Tibial artery (tissue), 4 donors: ENCODE data around the gene BCAR1.

Source experiments
- DNase-seq, 2 donors: peaks; one replicate each; pipeline ENCODE4 v3.0.0-alpha.2; 2019
- H3K27ac ChIP-seq, 2 donors: fragments of 200-600 bp; sonication (generic) in 1 of 2; 1 replicate in 1 of 2; 2 replicates in 1 of 2; pipeline ENCODE4 v1.5.1; 2018 to 2019; ENCODE audit warnings: mild to moderate bottlenecking in 1 of 2
- H3K27me3 ChIP-seq, 2 donors: fragments of 200-600 bp; sonication (generic) in 1 of 2; one replicate each; pipeline versions ENCODE4 v1.5.1 to v1.6.0; 2016 to 2019
- H3K36me3 ChIP-seq, 3 donors: fragments of 200-600 bp; sonication (generic) in 2 of 3; one replicate each; pipeline ENCODE4 v1.5.1; 2016 to 2019; ENCODE audit warnings: mild to moderate bottlenecking in 2 of 3
- H3K4me1 ChIP-seq, 4 donors: fragments of 200-600 bp; sonication (generic) in 2 of 4; 1 replicate in 3 of 4; 2 replicates in 1 of 4; pipeline ENCODE4 v1.5.1; 2016 to 2019
- H3K4me3 ChIP-seq, 2 donors: fragments of 200-600 bp; sonication (generic) in 1 of 2; 1 replicate in 1 of 2; 2 replicates in 1 of 2; pipeline ENCODE4 v1.5.1; 2018 to 2019; ENCODE audit warnings: mild to moderate bottlenecking in 2 of 2
- H3K9me3 ChIP-seq, 3 donors: fragments of 200-600 bp; sonication (generic) in 1 of 3; one replicate each; pipeline ENCODE4 v1.5.1; 2016 to 2019
- CTCF ChIP-seq, 2 experiments: fragments of 200-600 bp in 1 of 2; fragments of 450-650 bp in 1 of 2; IDR thresholded peaks; one replicate each; pipeline ENCODE4 v1.5.1; 2017 to 2019; ENCODE audit warnings: antibody characterized with exemption in 2 of 2, mild to moderate bottlenecking in 1 of 2, moderate library complexity in 1 of 2
- intact Hi-C: fragments of 100-400 bp; cut with DNase I; formaldehyde crosslinking; loops from one replicate; pipeline ENCODE4 v1.15.0; 2023; ENCODE audit warnings: low total_unique reads

BCAR1 gene

GRCh38 chr16:75293173-75293572, 41.7 kb upstream of the BCAR1 start:
- H3K27ac ChIP-seq = no peak overlapping the region

GRCh38 chr16:75292691-75293090, 41.3 kb upstream of the BCAR1 start:
- Histone ChIP-seq H3K9me3 (no peaks in the 10 kb centered on the region), H3K4me3 (no peak overlapping the region), H3K36me3 (peaks cover 32 to 60% (median 56%) of the 10 kb centered on the region in 3 donors), H3K27ac (no peak overlapping the region), H3K4me1 (no peaks in the 10 kb centered on the region), H3K27me3 (no peaks in the 10 kb centered on the region)
- no peak for DNase-seq
- no peak for TF ChIP-seq CTCF (IDR thresholded peaks at IDR 0.05)
- intact Hi-C loops = no loop called here

More at GRCh38 chr16:75293173-75293572, 41.7 kb upstream of the BCAR1 start:
- Histone ChIP-seq H3K4me3 (no peak overlapping the region), H3K4me1 (no peaks in the 10 kb centered on the region), H3K9me3 (no peaks in the 10 kb centered on the region), H3K27me3 (no peaks in the 10 kb centered on the region), H3K36me3 (peaks cover 32 to 60% (median 58%) of the 10 kb centered on the region in 3 donors)
- DNase-seq = no peak
- intact Hi-C loops = no loop called here
- TF ChIP-seq CTCF (IDR thresholded peaks at IDR 0.05) = no peak

- Histone ChIP-seq H3K36me3 (peaks cover 32 to 47% (median 42%) of the 10 kb centered on the region in 3 donors), H3K27ac (no peak overlapping the region), H3K4me3 (no peak overlapping the region), H3K4me1 (no peaks in the 10 kb centered on the region), H3K27me3 (no peaks in the 10 kb centered on the region), H3K9me3 (no peaks in the 10 kb centered on the region)
- no peak for DNase-seq
- no peak for TF ChIP-seq CTCF (IDR thresholded peaks at IDR 0.05)
- intact Hi-C loops = no loop called here
These were observed 37.8 kb upstream of the BCAR1 start for GRCh38 chr16:75289189-75289588.

GRCh38 chr16:75288596-75289120, 37.2 kb upstream of the BCAR1 start:
- Histone ChIP-seq H3K27ac (no peak overlapping the region), H3K36me3 (peaks cover 26 to 41% (median 37%) of the 10 kb centered on the region in 3 donors), H3K4me1 (no peaks in the 10 kb centered on the region), H3K4me3 (no peak overlapping the region), H3K9me3 (no peaks in the 10 kb centered on the region), H3K27me3 (no peaks in the 10 kb centered on the region)
- no peak for TF ChIP-seq CTCF (IDR thresholded peaks at IDR 0.05)
- no peak for DNase-seq
- intact Hi-C loops = no loop called here

GRCh38 chr16:75288181-75288580, 36.8 kb upstream of the BCAR1 start:
- TF ChIP-seq CTCF (IDR thresholded peaks at IDR 0.05) = no peak
- Histone ChIP-seq H3K27ac (no peak overlapping the region), H3K4me1 (no peaks in the 10 kb centered on the region), H3K36me3 (peaks cover 21 to 37% (median 33%) of the 10 kb centered on the region in 3 donors), H3K4me3 (no peak overlapping the region), H3K27me3 (no peaks in the 10 kb centered on the region), H3K9me3 (no peaks in the 10 kb centered on the region)
- intact Hi-C loops = no loop called here
- no peak for DNase-seq

- H3K4me1 ChIP-seq = no peaks in the 10 kb centered on the region
- intact Hi-C loops = no loop called here
- TF ChIP-seq CTCF (IDR thresholded peaks at IDR 0.05) = no peak
These were observed 36.3 kb upstream of the BCAR1 start for GRCh38 chr16:75287708-75288107.

More at GRCh38 chr16:75287708-75288107, 36.3 kb upstream of the BCAR1 start:
- Histone ChIP-seq H3K36me3 (peaks cover 17 to 32% (median 29%) of the 10 kb centered on the region in 3 donors), H3K9me3 (no peaks in the 10 kb centered on the region), H3K4me3 (no peak overlapping the region), H3K27me3 (no peaks in the 10 kb centered on the region), H3K27ac (no peak overlapping the region)
- no peak for DNase-seq
